ENCODE data around the gene CD2.

DNA sequence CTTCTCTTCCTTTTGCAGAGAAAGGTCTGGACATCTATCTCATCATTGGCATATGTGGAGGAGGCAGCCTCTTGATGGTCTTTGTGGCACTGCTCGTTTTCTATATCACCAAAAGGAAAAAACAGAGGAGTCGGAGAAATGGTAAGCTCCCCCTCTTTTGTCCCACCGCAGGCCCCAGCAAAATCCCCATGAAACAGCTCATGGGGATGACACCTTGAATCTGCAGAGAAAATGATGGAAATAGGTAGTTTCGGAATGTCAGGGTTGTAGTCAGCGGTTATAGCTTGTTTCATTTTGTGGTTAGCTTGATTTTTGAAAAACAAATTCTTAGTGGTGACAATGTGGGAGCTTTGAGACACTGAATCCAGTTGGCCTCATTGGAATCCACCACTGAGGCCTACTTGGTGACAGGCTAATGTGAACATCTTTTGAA is 10.3 kb downstream of the CD2 start:
- TF ChIP-seq, protein P1, sequence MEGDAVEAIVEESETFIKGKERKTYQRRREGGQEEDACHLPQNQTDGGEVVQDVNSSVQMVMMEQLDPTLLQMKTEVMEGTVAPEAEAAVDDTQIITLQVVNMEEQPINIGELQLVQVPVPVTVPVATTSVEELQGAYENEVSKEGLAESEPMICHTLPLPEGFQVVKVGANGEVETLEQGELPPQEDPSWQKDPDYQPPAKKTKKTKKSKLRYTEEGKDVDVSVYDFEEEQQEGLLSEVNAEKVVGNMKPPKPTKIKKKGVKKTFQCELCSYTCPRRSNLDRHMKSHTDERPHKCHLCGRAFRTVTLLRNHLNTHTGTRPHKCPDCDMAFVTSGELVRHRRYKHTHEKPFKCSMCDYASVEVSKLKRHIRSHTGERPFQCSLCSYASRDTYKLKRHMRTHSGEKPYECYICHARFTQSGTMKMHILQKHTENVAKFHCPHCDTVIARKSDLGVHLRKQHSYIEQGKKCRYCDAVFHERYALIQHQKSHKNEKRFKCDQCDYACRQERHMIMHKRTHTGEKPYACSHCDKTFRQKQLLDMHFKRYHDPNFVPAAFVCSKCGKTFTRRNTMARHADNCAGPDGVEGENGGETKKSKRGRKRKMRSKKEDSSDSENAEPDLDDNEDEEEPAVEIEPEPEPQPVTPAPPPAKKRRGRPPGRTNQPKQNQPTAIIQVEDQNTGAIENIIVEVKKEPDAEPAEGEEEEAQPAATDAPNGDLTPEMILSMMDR (IDR thresholded peaks at IDR 0.05): no peak
- TF ChIP-seq POLR2A (IDR thresholded peaks at IDR 0.05): no peak

All from body of pancreas (tissue), 4 donors.